DND-41 (cell line): Measurements from ENCODE around the gene CTNNA3.

ENCODE experiments used
- ATAC-seq: fragments of 200-7000 bp; cut with Tn5 transposase; 3 replicates; pipeline ENCODE4 v1.9.1; 2021; ENCODE audit warnings: low read depth; ENCODE audit not compliant: insufficient read depth
- DNase-seq: peaks from one replicate; pipeline ENCODE4 v3.0.0-alpha.2; 2020
- H2AFZ ChIP-seq: 2 replicates; pipeline ENCODE4 v1.6.0; 2012; ENCODE audit warnings: low read depth, low read length
- H3K27ac ChIP-seq: 2 replicates; pipeline ENCODE4 v1.5.1; 2012; ENCODE audit warnings: low read length, inconsistent platforms
- H3K27me3 ChIP-seq: fragments of 200-600 bp; sonication (generic); 2 replicates; pipeline ENCODE4 v1.6.0; 2012; ENCODE audit warnings: low read length, mild to moderate bottlenecking, inconsistent platforms; ENCODE audit not compliant: insufficient read depth, poor library complexity
- H3K36me3 ChIP-seq: 2 replicates; pipeline ENCODE4 v1.5.1; 2012; ENCODE audit warnings: low read length, inconsistent platforms; ENCODE audit not compliant: insufficient read depth
- H3K4me1 ChIP-seq: 2 replicates; pipeline ENCODE4 v1.5.1; 2012; ENCODE audit warnings: mild to moderate bottlenecking, low read length; ENCODE audit not compliant: insufficient read depth
- H3K4me2 ChIP-seq: 2 replicates; pipeline ENCODE4 v1.6.0; 2012; ENCODE audit warnings: mild to moderate bottlenecking, moderate library complexity, low read length, inconsistent platforms; ENCODE audit not compliant: insufficient read depth
- H3K4me3 ChIP-seq, 2 experiments: fragments of 200-600 bp in 1 of 2; shearing (Covaris generic) in 1 of 2; 2 replicates each; pipeline ENCODE4 v1.5.1; 2012 to 2016; ENCODE audit warnings: inconsistent platforms in 2 of 2, low read length in 2 of 2, mild to moderate bottlenecking in 2 of 2, low read depth in 1 of 2, moderate library complexity in 1 of 2
- H3K79me2 ChIP-seq: 2 replicates; pipeline ENCODE4 v1.6.0; 2012; ENCODE audit warnings: low read length, inconsistent platforms; ENCODE audit not compliant: insufficient read depth
- H3K9ac ChIP-seq: 2 replicates; pipeline ENCODE4 v1.6.0; 2012; ENCODE audit warnings: low read depth, mild to moderate bottlenecking, inconsistent platforms, low read length, moderate library complexity
- H3K9me3 ChIP-seq: 2 replicates; pipeline ENCODE4 v1.5.1; 2012; ENCODE audit warnings: low read length, moderate library complexity, mild to moderate bottlenecking, inconsistent platforms; ENCODE audit not compliant: insufficient read depth, severe bottlenecking
- H4K20me1 ChIP-seq: 2 replicates; pipeline ENCODE4 v1.6.0; 2012; ENCODE audit warnings: low read length; ENCODE audit not compliant: insufficient read depth
- EZH2 ChIP-seq: IDR thresholded peaks from 3 replicates; pipeline ENCODE4 v1.6.1; 2012; ENCODE audit warnings: borderline replicate concordance, low read depth, mild to moderate bottlenecking, moderate library complexity, low read length, inconsistent platforms; ENCODE audit not compliant: severe bottlenecking
- TF ChIP-seq, protein P1 (sequence below): IDR thresholded peaks from 2 replicates; pipeline ENCODE4 v1.5.1; 2012; ENCODE audit warnings: borderline replicate concordance, low read length, moderate library complexity, mild to moderate bottlenecking; ENCODE audit not compliant: poor library complexity, severe bottlenecking; ENCODE audit errors: extremely low read depth

Gene CTNNA3

DNA sequence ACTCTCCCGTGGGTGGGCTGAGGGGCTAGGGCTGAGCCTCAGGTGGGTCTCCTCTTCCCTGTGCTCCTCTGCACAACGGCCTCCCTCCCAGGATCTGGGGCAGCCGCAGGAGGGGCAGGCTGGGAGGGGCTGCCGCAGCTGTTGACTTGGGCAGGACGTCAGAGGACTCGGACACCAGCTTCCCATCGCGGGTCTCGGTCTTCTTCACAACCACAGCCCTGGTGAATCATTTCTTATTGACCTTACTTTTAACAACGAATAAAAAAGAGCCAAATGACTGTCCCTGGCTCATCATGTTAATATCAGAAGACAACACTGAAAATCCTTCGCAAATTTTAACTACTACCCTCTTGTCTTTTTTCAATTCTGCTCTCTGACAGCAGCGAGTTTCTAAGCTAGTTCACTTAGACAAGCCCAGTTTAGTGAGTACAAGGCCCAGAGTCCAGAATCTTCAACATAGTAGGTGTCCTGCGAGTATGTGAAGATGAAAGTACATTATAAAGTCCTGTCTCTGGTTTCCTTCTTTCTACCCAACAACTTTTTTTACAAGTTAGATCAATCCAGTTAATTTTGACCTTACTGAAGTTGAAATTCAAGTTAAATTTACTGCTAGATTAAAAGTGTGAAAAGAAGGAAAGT, 32.4 kb downstream of the CTNNA3 start:
- no peak overlapping the region for H2AFZ ChIP-seq
- H3K27ac ChIP-seq: no peak overlapping the region
- H4K20me1 ChIP-seq: no peaks in the 10 kb centered on the region
- ATAC-seq: no peak
- no peak overlapping the region for H3K4me2 ChIP-seq
- no peaks in the 10 kb centered on the region for H3K79me2 ChIP-seq
- DNase-seq: no peak
- no peaks in the 10 kb centered on the region for H3K4me1 ChIP-seq
- no peaks in the 10 kb centered on the region for H3K36me3 ChIP-seq
- H3K9ac ChIP-seq: no peak overlapping the region
- H3K4me3 ChIP-seq: no peak overlapping the region
- no peaks in the 10 kb centered on the region for H3K9me3 ChIP-seq
- H3K27me3 ChIP-seq: peaks cover 11% of the 10 kb centered on the region
- TF ChIP-seq EZH2: no peak
- TF ChIP-seq, protein P1, sequence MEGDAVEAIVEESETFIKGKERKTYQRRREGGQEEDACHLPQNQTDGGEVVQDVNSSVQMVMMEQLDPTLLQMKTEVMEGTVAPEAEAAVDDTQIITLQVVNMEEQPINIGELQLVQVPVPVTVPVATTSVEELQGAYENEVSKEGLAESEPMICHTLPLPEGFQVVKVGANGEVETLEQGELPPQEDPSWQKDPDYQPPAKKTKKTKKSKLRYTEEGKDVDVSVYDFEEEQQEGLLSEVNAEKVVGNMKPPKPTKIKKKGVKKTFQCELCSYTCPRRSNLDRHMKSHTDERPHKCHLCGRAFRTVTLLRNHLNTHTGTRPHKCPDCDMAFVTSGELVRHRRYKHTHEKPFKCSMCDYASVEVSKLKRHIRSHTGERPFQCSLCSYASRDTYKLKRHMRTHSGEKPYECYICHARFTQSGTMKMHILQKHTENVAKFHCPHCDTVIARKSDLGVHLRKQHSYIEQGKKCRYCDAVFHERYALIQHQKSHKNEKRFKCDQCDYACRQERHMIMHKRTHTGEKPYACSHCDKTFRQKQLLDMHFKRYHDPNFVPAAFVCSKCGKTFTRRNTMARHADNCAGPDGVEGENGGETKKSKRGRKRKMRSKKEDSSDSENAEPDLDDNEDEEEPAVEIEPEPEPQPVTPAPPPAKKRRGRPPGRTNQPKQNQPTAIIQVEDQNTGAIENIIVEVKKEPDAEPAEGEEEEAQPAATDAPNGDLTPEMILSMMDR: no peak

DNA sequence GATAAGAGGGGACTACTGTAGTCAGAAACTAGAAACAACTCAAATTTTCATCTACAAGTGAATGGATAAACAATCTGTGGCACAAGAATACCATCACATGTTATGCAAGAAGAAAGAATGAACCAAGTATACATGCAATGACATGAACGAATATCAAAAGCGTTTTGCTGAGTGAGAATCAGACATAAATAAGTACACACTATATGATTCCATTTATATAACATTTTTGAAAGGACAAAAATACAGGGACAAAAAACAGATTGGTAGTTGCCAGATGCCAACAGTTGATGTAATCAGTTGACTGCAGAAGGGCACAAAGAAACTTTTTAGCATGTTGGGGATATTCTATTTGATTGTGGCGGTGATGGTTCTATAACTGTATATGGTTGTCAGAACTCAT, 33.6 kb downstream of the CTNNA3 start:
- Histone ChIP-seq H3K4me3 (no peak overlapping the region), H3K27me3 (peaks cover 11% of the 10 kb centered on the region), H3K36me3 (no peaks in the 10 kb centered on the region), H3K4me1 (no peaks in the 10 kb centered on the region), H2AFZ (no peak overlapping the region), H4K20me1 (no peaks in the 10 kb centered on the region), H3K9me3 (no peaks in the 10 kb centered on the region), H3K27ac (no peak overlapping the region), H3K4me2 (no peak overlapping the region), H3K79me2 (no peaks in the 10 kb centered on the region), H3K9ac (no peak overlapping the region)
- DNase-seq (no peak), ATAC-seq (no peak)
- TF ChIP-seq, protein P1: no peak
- TF ChIP-seq EZH2: no peak

DNA sequence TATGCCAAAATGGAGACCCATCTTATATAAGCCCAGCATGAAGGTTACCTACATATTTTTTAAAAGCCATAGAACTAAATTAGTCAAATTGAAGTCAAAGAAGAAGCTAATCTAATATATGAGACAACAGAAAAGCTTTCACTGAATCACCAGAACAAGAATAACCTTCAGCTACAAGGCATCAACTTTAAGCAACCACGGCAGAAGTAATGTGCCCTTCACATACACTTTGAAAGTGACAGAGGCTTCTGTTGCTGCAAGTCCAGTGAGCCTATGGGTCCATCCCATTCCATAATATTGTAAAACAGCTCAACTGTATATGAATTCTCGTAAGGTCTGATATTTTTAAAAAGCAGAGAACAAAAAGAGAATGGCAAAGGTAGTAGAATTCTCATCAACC, 36.5 kb downstream of the CTNNA3 start:
- Histone ChIP-seq H3K27ac (no peak overlapping the region), H3K9me3 (no peaks in the 10 kb centered on the region), H3K9ac (no peak overlapping the region), H3K4me2 (no peak overlapping the region), H3K36me3 (no peaks in the 10 kb centered on the region), H2AFZ (no peak overlapping the region), H3K79me2 (no peaks in the 10 kb centered on the region), H3K4me3 (no peak overlapping the region), H3K4me1 (no peaks in the 10 kb centered on the region), H4K20me1 (no peaks in the 10 kb centered on the region), H3K27me3 (peaks cover 7% of the 10 kb centered on the region)
- ATAC-seq: no peak
- DNase-seq: no peak
- TF ChIP-seq EZH2: no peak
- TF ChIP-seq, protein P1: no peak

DNA sequence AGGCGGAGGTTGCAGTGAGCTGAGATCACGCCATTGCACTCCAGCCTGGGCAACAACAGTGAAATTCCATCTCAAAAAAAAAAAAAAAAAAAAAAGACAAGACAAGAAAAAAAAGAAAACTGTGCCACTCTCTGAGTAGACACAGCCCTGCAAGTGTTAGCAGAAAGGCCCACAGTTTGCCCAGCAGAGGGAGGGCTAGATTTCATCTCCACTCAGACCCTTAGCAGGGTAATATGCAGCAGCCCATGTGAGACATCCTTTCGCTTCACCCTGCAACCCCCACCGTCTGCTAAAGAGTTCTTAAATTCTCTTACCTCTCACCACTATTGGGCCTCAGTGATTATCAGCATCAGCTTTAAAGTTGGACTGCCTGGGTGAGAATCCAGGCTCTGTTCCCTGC, 38.2 kb downstream of the CTNNA3 start:
- Histone ChIP-seq H3K4me1 (no peaks in the 10 kb centered on the region), H2AFZ (no peak overlapping the region), H3K9ac (no peak overlapping the region), H3K4me2 (no peak overlapping the region), H3K36me3 (no peaks in the 10 kb centered on the region), H3K27ac (no peak overlapping the region), H3K79me2 (no peaks in the 10 kb centered on the region), H4K20me1 (no peaks in the 10 kb centered on the region), H3K27me3 (peaks cover 3% of the 10 kb centered on the region), H3K4me3 (no peak overlapping the region), H3K9me3 (no peaks in the 10 kb centered on the region)
- ATAC-seq (no peak), DNase-seq (no peak)
- TF ChIP-seq, protein P1: no peak
- TF ChIP-seq EZH2: no peak
